HG03457 (cell line): ENCODE data around the gene TFRC.
"Not testable (repeated sequence)": the region's sequence is repeated elsewhere in the genome, so short reads cannot be mapped to it uniquely, and the experiment has no call there.

Source experiments
- ATAC-seq: cut with Tn5 transposase; IDR thresholded peaks from one replicate; pipeline ENCODE4 v1.9.1; 2021; ENCODE audit warnings: moderate number of reproducible peaks; ENCODE audit not compliant: unreplicated experiment

The TFRC gene

DNA sequence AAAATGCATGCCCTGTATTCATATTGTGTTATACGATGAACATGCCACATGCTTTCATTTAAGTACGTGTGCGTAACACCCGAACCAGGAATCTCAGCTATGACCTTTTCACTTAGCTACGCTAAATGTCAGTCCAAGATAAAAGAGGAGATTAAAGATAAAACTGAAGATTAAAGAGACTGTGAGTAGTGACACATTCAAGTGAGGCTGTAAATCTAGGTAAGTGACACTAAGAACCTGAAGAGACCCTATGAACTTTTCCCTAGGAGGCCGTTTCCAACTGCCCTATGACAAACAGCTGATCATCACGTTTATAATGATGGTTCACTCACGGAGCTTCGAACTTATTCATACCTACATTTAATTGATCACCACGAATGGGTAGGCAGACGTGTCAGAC, 32.2 kb downstream of the TFRC start:
- no peak for ATAC-seq

DNA sequence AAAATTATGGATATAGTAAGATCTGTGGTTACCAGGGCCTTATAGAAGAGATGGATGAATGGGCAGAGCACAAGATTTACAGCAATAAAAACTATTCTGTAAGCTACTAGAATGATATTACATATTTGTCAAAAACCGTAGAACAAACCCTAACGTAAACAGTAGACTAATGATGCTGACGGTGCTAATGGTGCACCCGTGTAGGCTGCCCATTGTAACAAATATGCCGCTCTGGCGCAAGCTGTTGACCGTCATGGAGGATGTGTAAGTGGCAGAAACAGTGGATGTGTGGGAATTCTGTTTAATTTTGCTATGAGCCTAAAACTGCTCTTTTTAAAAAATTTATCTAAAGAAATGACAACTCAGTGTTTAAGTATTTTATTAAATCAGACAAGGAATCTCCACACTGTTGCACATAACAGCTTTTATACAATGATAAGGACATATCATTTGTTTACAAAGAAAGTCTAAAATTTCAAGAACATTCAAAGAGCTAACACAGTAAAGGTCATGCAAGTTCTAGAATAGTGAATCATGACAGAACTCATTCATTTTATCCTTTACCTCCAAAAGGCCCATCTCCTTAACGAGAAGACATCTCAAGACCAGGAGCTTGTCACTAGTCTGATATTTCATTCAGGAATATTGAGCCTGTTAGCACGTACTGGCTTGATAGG, 32.8 kb downstream of the TFRC start:
- no peak for ATAC-seq

GRCh38 chr3:196047391-196048030, 34.4 kb downstream of the TFRC start:
- ATAC-seq: no peak

DNA sequence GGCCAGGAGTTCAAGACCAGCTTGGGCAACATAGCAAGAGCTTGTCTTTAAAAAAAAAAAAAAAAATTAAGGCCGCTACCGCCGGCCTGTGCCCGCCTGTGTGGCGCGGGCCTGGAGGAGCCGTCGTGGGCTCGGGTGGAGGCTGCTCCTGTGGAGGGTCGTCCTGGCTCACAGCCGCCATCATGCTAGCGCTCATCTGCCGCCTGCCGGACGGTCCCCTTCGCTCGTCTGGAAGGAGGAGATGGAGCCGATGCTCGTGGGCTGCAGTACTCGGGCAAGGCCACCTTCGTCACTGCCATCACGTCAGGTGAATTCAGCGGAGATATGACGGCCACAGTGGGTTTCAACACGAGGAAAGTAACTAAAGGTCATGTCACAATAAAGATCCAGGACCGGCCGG, 37.4 kb downstream of the TFRC start:
- ATAC-seq: no peak

DNA sequence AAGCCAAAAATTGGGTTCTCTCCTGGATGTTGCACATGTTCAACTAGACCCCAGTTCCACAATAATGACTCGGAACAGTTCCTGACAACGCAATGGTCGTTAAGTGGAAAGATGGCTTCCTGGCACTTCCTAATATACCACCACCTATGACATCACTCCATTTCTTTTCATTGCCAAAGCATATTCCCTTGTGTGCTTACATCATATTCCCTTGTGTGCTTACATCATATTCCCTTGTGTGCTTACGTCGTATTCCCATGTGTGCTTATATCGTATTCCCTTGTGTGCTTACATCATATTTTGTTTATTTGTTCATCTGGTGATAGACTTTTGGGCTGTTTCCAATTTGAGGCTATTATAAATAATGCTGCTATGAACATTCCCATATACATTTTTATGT, 39.2 kb downstream of the TFRC start:
- ATAC-seq: no peak

GRCh38 chr3:196039359-196039758, 42.5 kb downstream of the TFRC start:
- ATAC-seq: no peak

DNA sequence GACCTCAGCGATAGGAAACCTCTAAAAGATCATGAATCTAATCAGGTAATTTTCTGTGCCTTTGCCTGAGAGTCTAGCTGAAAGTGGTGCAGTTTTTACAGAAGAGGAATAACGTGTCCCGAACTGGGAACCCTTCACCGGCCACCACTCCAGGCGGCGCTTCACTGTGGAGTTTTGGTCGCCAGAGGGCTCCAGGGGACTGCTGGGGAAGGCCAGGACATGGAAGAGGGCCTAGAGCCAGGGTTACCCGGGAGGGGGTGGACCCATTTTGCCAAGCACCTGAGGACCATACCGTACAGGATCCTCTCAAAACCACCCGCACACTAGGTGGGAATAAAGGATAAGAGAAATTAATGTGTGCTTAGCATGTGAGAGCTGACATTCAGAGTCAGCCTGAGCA, 55.8 kb downstream of the TFRC start:
- ATAC-seq: not testable (repeated sequence)

DNA sequence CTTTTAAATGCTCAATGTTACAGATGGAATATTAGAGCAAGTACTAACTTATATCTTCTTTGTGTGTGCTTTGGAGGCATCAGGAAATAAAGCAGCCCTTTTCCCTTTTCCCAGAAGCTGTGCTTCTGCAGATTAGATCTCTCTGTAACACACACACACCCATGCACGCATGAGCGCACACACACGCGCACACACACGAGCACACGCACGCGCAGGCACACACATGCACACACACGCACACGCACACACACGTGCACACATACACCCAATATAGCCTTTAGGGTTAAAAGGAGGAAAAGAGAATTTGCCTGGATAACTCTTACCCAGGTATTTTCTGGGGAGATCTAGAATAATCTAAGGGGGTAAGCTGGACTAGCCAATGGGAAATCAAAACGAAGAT, 56.9 kb downstream of the TFRC start:
- no peak for ATAC-seq

DNA sequence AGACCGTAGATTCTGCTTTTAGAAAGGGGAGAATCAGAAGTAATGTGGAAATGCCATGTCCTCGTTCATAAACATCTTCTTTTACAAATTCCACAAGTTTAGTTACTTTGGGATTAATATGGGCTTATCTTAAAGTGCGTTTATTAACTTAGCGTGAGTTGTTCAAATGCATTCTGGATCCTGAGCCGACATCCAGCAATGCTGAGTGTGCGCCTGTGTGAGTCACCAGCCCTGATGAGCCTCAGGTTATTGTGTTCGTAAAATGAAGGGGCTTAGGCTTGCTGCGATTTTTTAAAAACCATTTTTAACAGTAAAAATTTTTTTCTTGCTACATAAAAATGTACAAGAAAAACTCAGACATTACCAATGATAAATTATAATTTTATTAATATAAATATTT, 57.9 kb downstream of the TFRC start:
- no peak for ATAC-seq

GRCh38 chr3:196022499-196022878, 59.4 kb downstream of the TFRC start:
- not testable (repeated sequence) for ATAC-seq

- no peak for ATAC-seq
Observed at GRCh38 chr3:196020373-196020772, 61.5 kb downstream of the TFRC start.

GRCh38 chr3:196019576-196019975, 62.3 kb downstream of the TFRC start:
- not testable (repeated sequence) for ATAC-seq

DNA sequence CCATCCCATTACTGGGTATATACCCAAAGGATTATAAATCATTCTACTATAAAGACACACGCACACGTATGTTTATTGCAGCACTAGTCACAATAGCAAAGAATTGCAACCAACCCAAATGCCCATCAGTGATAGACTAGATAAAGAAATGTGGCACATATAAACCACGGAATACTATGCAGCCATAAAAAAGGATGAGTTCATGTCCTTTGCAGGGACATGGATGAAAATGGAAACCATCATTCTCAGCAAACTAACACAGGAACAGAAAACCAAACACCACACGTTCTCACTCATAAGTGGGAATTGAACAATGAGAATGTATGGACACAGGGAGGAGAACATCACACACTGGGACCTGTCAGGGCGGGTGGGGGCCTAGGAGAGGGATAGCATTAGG, 63.7 kb downstream of the TFRC start:
- ATAC-seq: not testable (repeated sequence)

- no peak for ATAC-seq
Observed at GRCh38 chr3:196016485-196016884, 65.4 kb downstream of the TFRC start.

GRCh38 chr3:196016059-196016458, 65.8 kb downstream of the TFRC start:
- no peak for ATAC-seq

DNA sequence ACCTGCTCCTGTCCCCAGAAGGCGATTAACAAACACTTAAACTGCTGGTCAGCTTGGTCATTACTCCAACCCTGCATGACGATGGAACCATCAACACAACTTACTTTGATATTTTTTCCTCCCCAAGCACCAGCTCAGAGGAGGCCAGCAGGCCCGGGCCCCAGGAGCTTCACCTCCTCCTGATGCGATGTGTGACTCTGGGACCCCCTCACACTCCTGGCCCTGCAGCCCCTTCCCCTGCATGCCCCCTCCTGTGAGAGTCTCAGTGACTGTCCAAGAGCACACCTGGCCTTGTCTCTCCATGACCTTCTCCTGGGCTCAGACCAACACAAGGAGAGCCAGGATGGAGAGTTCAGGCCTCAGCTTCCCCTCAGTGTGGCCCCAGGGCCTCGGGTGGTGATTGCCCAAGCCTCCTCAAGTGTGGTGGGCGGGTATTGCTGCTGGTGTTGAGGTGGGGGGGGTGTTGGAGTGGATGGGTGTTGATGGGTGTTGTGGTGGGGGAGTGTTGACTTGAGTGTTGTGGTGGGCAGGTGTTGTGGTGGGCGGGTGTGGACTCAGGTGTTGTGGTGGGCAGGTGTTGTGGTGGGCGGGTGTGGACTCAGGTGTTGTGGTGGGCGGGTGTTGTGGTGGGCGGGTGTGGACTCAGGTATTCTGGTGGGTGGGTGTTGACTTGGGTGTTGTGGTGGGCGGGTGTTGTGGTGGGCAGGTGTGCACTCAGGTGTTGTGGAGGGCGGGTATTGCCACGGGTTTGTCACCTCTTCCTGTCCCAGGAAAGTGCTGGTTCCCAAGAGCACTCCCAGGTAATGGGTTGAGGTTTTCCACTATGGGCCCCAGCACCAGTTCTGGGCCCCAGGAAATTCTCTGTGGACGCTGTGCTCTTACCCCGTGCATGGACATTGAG, 68.1 kb downstream of the TFRC start:
- no peak for ATAC-seq

- ATAC-seq: no peak
Observed at GRCh38 chr3:196012941-196013476, 68.9 kb downstream of the TFRC start.

- no peak for ATAC-seq
Observed at GRCh38 chr3:196012481-196012880, 69.4 kb downstream of the TFRC start.

DNA sequence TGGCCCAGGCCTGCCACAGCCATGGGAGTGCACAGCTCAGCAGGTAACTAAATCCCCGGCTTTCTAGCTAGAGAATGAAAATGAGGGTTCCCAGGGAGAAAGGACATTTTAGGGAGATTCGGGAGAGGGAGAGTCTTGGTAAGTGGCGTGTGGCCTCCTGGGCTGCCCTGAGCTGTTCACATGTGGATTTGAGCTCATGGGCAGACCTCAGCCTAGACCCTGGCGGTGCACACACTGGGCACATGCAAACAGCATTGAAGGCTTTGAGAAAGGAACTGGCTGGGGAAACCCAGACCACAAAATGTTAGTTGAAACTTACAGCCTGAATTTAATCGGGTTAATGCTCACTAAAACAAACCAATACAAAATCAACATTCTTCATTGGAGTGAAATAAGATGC, 72.4 kb downstream of the TFRC start:
- ATAC-seq: no peak

DNA sequence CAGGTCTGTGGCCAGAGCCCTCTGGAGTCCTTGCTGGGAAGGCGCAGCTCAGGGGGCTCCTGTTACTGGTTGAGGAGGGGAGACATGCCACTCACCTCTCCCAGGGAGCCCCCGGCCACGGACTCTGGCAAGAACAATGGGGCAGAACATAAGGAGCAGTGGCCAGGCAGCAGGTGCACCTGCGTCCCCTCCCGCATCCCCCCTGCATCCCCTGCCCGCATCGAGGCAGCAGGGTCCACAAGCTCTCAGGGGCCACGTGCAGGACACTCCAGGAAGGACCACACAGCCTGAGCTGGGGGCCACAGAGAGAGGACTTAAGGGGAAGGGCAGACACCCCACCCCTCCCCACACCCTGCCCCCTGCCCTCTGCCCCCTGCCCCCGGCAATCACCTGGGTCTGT, 73.0 kb downstream of the TFRC start:
- ATAC-seq: no peak

GRCh38 chr3:196008387-196008786, 73.5 kb downstream of the TFRC start:
- ATAC-seq: no peak
